ENCODE results near the gene IFFO2. TPM values are rescaled to one million over a fixed set of nuclear protein-coding genes. Genes with fewer than 3 reads are reported as not detected.

Gene IFFO2
- total and polyA plus RNA-seq, 2 of the 8 experiments (the other 6 are each of a cell fraction or from before 2014, with no cell fraction given), result 6.6 to 10.4 TPM

- Histone ChIP-seq H2BK12ac (ENCODE audit: low read depth, low read length) (no peak overlapping the region), H3K27ac (ENCODE audit: low read depth, low read length) (no peak overlapping the region)
Observed at GRCh38 chr1:18927654-18928272, 28.7 kb downstream of the IFFO2 start.

More at GRCh38 chr1:18927654-18928272, 28.7 kb downstream of the IFFO2 start:
- Histone ChIP-seq H3K79me2 (ENCODE audit: control insufficient read depth in 1 of 2, insufficient read depth in 2 of 2, low read length in 2 of 2) (no peaks in the 10 kb centered on the region), H3K4me3 (ENCODE audit: extremely low read depth in 1 of 4, insufficient read depth in 2 of 4, low read depth in 3 of 4, low read length in 4 of 4) (no peak overlapping the region), H3K4ac (replicated peaks; ENCODE audit: insufficient read length, low read depth, low read length) (no peak overlapping the region), H3K23ac (ENCODE audit: insufficient read length) (no peak overlapping the region), H3K27me3 (replicated peaks in 1 of 4; ENCODE audit: control insufficient read depth in 3 of 4, extremely low read depth in 1 of 4, insufficient read depth in 3 of 4, low read length in 3 of 4) (no peaks in the 10 kb centered on the region), H2AFZ (ENCODE audit: low read length) (no peak overlapping the region), H4K91ac (replicated peaks; ENCODE audit: insufficient read length, low read length) (no peak overlapping the region), H3K14ac (ENCODE audit: insufficient read length) (no peak overlapping the region), H3K4me1 (replicated peaks in 1 of 4; ENCODE audit: control insufficient read depth in 3 of 4, insufficient read depth in 4 of 4, low read length in 3 of 4) (peaks cover 0 to 18% (median 10%) of the 10 kb centered on the region in 4 experiments; a peak in 6 of 7 replicates), H2BK5ac (ENCODE audit: low read depth, low read length) (no peak overlapping the region), H4K5ac (ENCODE audit: insufficient read length, low read depth, low read length) (no peak overlapping the region), H3K23me2 (ENCODE audit: low read depth, low read length) (peaks cover 7% of the 10 kb centered on the region; the same call in 1 of the 2 replicates), H2BK20ac (ENCODE audit: low read length) (no peak overlapping the region), H4K20me1 (replicated peaks in 1 of 2; ENCODE audit: control insufficient read depth in 1 of 2, insufficient read depth in 2 of 2, low read length in 2 of 2) (no peaks in the 10 kb centered on the region), H2BK120ac (replicated peaks; ENCODE audit: low read depth, low read length) (no peak overlapping the region), H2AK5ac (ENCODE audit: low read depth, low read length) (no peak overlapping the region), H3K4me2 (ENCODE audit: insufficient read depth in 1 of 2, low read depth in 2 of 2, low read length in 2 of 2) (no peak overlapping the region), H3K9me3 (ENCODE audit: insufficient read depth in 2 of 2, low read depth in 1 of 2, low read length in 1 of 2) (no peaks in the 10 kb centered on the region), H3K56ac (replicated peaks; ENCODE audit: insufficient read length, low read depth, low read length) (no peak overlapping the region), H3K18ac (ENCODE audit: extremely low read depth, low read length) (no peak overlapping the region; the same call in 1 of the 2 replicates), H3K9ac (replicated peaks in 1 of 4; ENCODE audit: extremely low read depth in 1 of 4, low read depth in 3 of 4, low read length in 3 of 4) (no peak overlapping the region), H3K36me3 (ENCODE audit: control insufficient read depth in 2 of 4, insufficient read depth in 4 of 4, low read length in 3 of 4) (no peaks in the 10 kb centered on the region), H3K79me1 (ENCODE audit: low read depth, low read length) (peaks cover 5% of the 10 kb centered on the region), H4K8ac (ENCODE audit: extremely low read depth, insufficient read depth, low read length) (no peak overlapping the region), H2BK15ac (ENCODE audit: low read length) (no peak overlapping the region; the same call in 1 of the 2 replicates)
- CTCF ChIA-PET (ENCODE audit: partially characterized antibody), result interaction anchor here (0.6 to 10.0 kb wide), 17 partner anchors 9 to 346 kb away, joined by 3 to 109 read pairs (median 3); no protein-coding TSS in a partner anchor
- POLR2A ChIA-PET (ENCODE audit: partially characterized antibody), result interaction anchor here (0.7 to 1.4 kb wide), 4 partner anchors 13 to 175 kb away, joined by 3 to 4 read pairs (median 4); no protein-coding TSS in a partner anchor
- DNase-seq (ENCODE audit: low read depth in 1 of 2, low spot score in 2 of 2), result no peak
- WGBS, 2 experiments (ENCODE audit: extremely low coverage in 1 of 2, insufficient coverage in 1 of 2, insufficient read length in 1 of 2, insufficient replicate concordance in 2 of 2, low coverage in 1 of 2, low lambda C conversion rate in 2 of 2, missing lambda C conversion rate in 1 of 2), result 86% methylated on average over 11 of the region's 12 CpGs; no CpG with 5 or more reads in 1 of the 2 experiments
- TF ChIP-seq CHD2 (IDR thresholded peaks at IDR 0.05; ENCODE audit: low read length), result no peak
- no peak for TF ChIP-seq NRF1 (IDR thresholded peaks at IDR 0.05; ENCODE audit: low read depth, low read length)
- TF ChIP-seq POLR2A (IDR thresholded peaks at IDR 0.05; ENCODE audit: control extremely low read depth in 1 of 2, low read depth in 2 of 2, low read length in 2 of 2), result no peak
- TF ChIP-seq KDM1A (IDR thresholded peaks at IDR 0.05; ENCODE audit: borderline replicate concordance, low read length), result no peak
- TF ChIP-seq POU5F1 (IDR thresholded peaks at IDR 0.05; ENCODE audit: low read depth, low read length), result no peak
- TF ChIP-seq, protein P1, sequence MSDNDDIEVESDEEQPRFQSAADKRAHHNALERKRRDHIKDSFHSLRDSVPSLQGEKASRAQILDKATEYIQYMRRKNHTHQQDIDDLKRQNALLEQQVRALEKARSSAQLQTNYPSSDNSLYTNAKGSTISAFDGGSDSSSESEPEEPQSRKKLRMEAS (IDR thresholded peaks at IDR 0.05), result no peak
- no peak for TF ChIP-seq BACH1 (IDR thresholded peaks at IDR 0.05; ENCODE audit: low read length)
- no peak for TF ChIP-seq GABPA (IDR thresholded peaks at IDR 0.05; ENCODE audit: borderline replicate concordance, insufficient read depth, low read length)
- FAIRE-seq, result no peak
